Ureter (tissue), 1 donor: ENCODE data around the gene RAP1GDS1. TPM values are rescaled to one million over a fixed set of nuclear protein-coding genes. Genes with fewer than 3 reads are reported as not detected.
"Not testable (repeated sequence)": the region's sequence is repeated elsewhere in the genome, so short reads cannot be mapped to it uniquely, and the experiment has no call there.

Source experiments
- DNase-seq: peaks from one replicate; pipeline ENCODE4 v3.0.0-alpha.2; 2020; ENCODE audit warnings: low spot score
- total RNA-seq: library from RNA; stranded (reverse); gene quantifications from one replicate; pipeline ENCODE4 v1.2.4, GENCODE V29; 2023
- donor health status: DM: yes; HTN: yes; CAD: no.

Gene RAP1GDS1
- total RNA-seq, 1 donor from 2014 or later = 56.7 TPM

- DNase-seq = no peak
Observed at GRCh38 chr4:98434816-98435215, 173.6 kb downstream of the RAP1GDS1 start.

DNA sequence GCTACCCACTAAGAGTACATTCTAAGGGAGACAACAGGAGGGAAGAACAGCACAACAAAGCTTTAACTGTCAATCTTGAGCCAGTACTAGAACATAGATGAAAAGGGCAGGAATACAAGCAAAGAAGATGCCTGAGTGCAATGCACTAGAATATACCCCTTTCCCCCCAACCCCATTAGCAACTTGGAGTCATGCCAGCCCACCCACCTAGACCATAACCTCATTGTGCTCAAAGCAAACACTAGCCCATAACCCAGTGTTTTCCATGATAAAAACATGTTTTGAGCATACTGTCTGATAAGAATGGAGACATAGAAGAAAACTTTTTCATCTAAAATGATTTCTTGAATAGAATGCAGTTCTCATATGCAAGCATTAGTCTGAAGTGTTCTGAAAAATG lies 183.2 kb downstream of the RAP1GDS1 start:
- DNase-seq = no peak

GRCh38 chr4:98446499-98447375 lies 185.6 kb downstream of the RAP1GDS1 start:
- DNase-seq = no peak

DNA sequence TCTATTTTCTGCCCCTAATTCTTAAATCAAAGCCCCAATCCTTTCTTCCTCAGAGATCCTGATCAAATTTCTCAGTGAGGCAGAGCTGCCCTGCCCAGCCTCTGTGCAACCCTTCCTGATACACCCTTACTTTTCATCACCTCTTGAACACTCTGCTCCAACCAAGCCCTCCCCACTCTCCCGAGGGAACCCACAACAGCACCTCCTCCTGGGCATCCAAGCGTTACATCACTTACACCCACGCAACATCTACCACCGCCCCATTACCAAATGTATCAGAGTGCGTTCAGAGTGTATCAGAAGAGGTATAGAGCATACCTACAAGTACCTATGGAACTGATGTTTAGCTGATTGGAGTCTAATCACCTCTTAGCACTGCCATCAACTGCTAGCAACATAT lies 186.5 kb downstream of the RAP1GDS1 start:
- no peak for DNase-seq

GRCh38 chr4:98448908-98449307 lies 187.7 kb downstream of the RAP1GDS1 start:
- no peak for DNase-seq

DNA sequence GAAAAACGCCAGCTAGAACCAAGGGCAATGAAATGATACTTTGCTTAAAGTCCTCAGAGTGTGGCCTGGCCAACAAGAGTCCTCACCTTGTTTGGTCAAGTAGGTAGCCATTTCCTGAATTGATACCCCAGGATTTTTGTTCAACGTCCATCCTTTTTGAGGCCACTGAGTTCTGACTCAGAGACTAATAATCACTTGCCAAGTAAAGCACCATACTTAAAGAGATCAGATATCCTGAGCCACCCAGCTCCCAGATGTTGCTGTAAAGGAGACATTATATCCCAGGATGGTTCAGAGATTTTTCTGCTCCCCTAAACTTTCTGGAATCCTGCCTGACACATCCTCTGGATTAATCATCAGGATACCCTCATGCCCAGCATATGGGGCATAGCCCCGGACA lies 190.9 kb downstream of the RAP1GDS1 start:
- no peak for DNase-seq

DNA sequence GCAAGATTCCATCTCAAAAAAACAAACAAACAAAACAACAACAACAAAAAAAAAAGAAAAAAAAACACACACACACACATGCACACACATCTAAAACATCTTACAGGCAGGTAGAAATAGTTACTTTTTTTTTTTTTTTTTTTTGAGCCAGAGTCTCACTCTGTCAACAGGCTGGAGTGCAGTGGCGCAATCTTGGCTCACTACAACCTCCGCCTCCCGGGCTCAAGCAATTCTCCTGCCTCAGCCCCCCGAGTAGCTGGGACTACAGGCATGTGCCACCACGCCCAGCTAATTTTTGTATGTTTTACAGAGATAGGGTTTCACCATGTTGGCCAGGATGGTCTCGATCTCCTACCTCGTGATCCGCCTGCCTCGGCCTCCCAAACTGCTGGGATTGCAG lies 196.2 kb downstream of the RAP1GDS1 start:
- DNase-seq = not testable (repeated sequence)

DNA sequence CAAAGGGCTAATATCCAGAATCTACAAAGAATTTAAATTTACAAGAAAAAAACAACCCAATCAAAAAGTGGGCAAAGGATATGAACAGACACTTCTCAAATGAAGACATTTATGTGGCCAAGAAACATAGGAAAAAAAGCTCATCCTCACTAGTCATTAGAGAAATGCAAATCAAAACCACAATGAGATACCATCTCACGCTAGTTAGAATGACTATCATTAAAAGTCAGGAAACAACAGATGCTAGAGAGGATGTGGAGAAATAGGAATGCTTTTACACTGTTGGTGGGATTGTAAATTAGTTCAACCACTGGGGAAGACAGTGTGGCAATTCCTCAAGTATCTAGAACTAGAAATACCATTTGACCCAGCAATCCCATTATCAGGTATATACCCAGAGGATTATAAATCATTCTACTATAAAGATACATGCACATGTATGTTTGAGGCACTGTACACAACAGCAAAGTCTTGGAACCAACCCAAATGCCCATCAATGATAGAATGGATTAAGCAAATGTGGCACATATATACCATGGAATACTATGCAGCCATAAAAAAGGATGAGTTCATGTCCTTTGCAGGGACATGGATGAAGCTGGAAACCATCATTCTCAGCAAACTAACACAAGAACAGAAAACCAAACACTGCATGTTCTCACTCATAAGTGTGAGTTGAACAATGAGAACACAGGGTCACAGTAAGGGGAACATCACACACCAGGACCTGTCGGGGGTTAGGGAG lies 200.1 kb downstream of the RAP1GDS1 start:
- DNase-seq = not testable (repeated sequence)

DNA sequence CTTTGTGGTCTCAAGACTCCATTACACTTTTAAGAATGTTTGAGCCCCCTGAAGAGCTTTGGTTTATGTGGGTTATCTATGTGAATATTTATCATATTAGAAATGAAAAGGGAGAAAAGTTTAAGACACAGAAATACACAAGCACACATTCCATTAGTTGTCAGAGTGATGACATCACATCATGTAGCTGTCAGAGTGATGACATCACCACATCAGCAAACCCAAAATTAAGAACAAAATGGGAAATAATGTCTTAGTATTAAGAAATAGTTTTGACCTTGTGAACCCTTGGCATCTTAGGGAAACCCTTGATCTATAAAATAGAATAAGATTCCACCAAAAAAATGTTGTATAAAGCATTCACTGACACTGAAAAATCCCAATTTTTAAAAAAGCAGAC lies 201.3 kb downstream of the RAP1GDS1 start:
- no peak for DNase-seq

DNA sequence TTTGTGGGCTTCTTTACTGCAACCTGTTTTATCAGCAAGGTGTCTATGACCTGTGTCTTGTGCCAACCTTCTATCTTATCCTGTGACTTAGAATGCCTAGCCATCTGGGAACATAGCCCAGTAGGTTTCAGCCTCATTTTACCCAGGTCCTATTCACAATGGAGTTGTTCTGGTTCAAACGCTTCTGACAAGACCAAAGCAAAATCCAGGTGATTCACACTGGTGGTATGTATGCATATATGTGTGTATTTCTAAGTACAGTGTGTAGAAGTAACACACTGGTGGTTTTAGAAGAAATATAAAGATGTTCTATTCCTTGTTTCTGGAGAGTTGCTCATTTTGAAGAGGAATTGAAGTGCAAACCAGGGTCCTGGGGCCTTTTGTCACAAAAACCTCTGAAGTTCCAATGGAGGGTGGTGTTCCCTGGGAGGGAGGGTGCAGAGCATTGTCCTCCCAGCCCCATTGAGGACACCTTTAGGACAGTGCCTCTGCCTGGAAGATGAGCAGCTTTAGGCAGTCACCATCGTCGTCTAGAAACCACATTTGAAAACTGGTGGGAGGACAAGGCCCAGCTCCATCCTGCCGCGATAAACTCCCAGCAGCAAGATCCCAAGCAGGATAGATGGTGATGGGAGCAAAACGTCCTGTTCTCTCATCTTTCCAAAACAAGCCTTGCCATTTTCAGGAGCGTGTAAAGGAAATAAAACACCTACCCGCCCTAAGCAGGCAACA lies 205.8 kb downstream of the RAP1GDS1 start:
- no peak for DNase-seq

DNA sequence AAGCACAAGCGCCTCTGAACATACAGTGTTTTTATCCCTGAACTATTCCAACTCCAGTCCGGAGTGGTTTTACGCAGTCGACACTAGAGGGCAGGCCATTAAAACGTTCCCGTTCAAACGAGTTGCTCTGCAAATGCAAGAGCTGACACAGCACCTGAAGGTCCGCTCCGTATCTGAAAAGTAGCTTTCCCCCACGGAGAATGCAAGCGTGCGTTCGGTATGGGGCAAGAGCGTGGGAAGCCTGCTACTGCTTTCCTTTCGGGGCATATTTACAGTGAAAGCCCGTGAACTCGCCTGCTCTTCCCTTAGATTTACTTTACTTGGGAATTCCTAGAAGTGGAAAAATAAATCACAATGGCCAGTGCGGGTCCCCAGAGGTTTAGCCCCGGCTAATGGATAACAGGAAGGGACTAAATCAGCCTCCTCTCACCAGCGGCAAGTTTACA lies 206.5 kb downstream of the RAP1GDS1 start:
- DNase-seq = peak; percentile 85

- no peak for DNase-seq
Observed at GRCh38 chr4:98468709-98469108, 207.5 kb downstream of the RAP1GDS1 start.

GRCh38 chr4:98469771-98470170 lies 208.6 kb downstream of the RAP1GDS1 start:
- DNase-seq = no peak

GRCh38 chr4:98470366-98470765 lies 209.2 kb downstream of the RAP1GDS1 start:
- DNase-seq = no peak

DNA sequence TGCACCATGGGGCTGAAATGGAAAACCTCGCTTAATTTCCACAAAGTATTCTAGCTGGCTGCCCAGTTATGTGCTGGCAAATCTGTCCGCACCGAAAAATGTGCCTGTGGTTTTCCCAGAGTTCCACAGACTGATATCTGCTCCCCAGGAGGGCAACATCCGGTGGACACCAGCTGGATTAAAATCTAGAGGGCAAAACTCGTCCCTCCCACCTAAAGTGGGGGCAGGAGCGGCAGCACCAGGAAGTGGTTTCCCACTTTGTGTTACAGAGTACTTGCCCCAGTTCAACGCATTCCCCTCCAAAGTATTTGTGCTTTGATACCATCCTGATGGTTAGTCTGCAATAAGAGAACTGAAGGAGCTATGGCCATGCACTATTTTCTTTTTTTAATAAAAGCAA lies 209.6 kb downstream of the RAP1GDS1 start:
- DNase-seq = no peak

- no peak for DNase-seq
Observed at GRCh38 chr4:98473046-98473445, 211.9 kb downstream of the RAP1GDS1 start.

GRCh38 chr4:98474408-98474844 lies 213.2 kb downstream of the RAP1GDS1 start:
- DNase-seq = no peak

- no peak for DNase-seq
Observed at GRCh38 chr4:98476891-98477290, 215.7 kb downstream of the RAP1GDS1 start.

DNA sequence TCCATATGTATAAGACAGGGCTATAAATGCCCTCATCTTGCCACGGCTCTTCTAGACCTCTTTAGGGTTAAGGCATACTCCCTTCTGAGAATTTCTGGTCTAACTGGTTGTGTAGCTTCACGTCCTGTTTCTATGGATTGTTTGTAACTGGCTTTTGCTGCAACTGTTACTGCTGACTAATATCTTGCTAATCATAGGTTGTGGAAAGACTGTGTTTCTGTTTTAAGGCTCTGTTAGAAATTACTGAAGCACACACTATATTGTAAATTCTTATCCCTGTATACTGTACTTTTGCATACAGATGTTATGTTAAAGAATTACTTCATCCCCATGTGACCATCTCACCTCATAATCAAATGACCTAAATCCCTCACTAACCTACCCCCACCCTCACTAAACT lies 218.4 kb downstream of the RAP1GDS1 start:
- not testable (repeated sequence) for DNase-seq

DNA sequence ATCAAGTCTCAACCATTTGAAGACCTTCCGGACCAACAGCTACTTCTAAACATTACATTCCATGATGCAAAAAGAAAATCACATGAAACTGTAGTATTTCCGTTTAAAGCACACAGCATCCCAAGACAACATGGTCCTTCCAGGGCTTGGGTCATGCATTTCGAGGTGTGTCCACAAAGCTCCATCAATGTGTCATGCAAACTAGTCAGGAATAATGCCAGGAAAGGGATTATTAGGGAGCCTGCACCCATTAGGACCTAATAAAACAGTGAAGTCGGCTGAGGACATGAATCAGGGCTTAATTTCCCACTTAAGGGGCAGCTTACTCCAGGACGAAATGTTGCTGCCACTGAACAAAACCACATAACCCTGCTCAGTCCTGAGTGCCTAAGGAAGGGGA lies 219.4 kb downstream of the RAP1GDS1 start:
- no peak for DNase-seq

DNA sequence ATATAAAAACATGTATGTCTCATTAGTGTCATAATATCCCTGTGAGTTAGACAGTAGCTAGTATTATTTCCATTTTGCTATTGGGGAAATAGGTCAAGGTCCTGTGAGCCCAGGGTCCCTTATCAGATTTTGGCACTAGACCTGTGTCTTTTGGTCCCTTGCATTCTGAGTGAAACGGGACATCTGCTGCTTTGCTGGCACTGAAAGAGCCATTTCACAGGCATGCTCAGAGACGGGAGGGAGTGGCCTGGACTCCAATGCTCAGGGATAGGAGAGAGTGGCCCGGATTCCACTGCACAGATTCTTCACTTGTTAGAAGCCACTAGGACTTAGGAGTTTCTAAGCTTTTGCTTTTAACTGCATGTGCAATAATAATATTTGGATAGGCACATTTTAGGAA lies 220.0 kb downstream of the RAP1GDS1 start:
- no peak for DNase-seq

- DNase-seq = no peak
Observed at GRCh38 chr4:98482503-98482846, 221.3 kb downstream of the RAP1GDS1 start.
